WERI-Rb-1 (cell line): ENCODE measurements around the gene KRT86.
A peak's percentile ranks its signal among the peaks of the same experiment; 100 is the strongest.

Experiments
- DNase-seq: peaks from one replicate; pipeline ENCODE4 v3.0.0-alpha.2; 2020
- H3K27ac ChIP-seq: fragments of 250-450 bp; sonication (Bioruptor Pico); 2 replicates; pipeline ENCODE4 v1.5.1; 2020; ENCODE audit warnings: mild to moderate bottlenecking, moderate library complexity
- H3K27me3 ChIP-seq: fragments of 250-450 bp; sonication (Bioruptor Pico); 2 replicates; pipeline ENCODE4 v1.5.1; 2021; ENCODE audit warnings: mild to moderate bottlenecking, low read depth, moderate library complexity; ENCODE audit not compliant: insufficient read depth, severe bottlenecking
- H3K36me3 ChIP-seq: fragments of 250-450 bp; sonication (Bioruptor Pico); 2 replicates; pipeline ENCODE4 v1.5.1; 2020; ENCODE audit warnings: mild to moderate bottlenecking, moderate library complexity
- H3K4me3 ChIP-seq: 2 replicates; pipeline ENCODE4 v1.5.1; 2011; ENCODE audit warnings: low read depth, mild to moderate bottlenecking, control low read depth, low read length
- H3K9me3 ChIP-seq: fragments of 250-450 bp; sonication (Bioruptor Pico); 2 replicates; pipeline ENCODE4 v1.5.1; 2021; ENCODE audit warnings: mild to moderate bottlenecking, moderate library complexity; ENCODE audit not compliant: severe bottlenecking
- CTCF ChIP-seq: IDR thresholded peaks from 2 replicates; pipeline ENCODE4 v1.5.1; 2011; ENCODE audit warnings: low read depth, mild to moderate bottlenecking, control low read depth, inconsistent platforms, low read length

KRT86 gene

GRCh38 chr12:52246720-52247621 lies 27.5 kb upstream of the KRT86 start:
- Histone ChIP-seq H3K36me3 (no peaks in the 10 kb centered on the region), H3K4me3 (no peak overlapping the region), H3K9me3 (no peaks in the 10 kb centered on the region), H3K27me3 (no peaks in the 10 kb centered on the region), H3K27ac (peak overlapping the region; percentile 76)
- DNase-seq: peak; percentile 45
- TF ChIP-seq CTCF: no peak

- no peak for TF ChIP-seq CTCF
- Histone ChIP-seq H3K27me3 (no peaks in the 10 kb centered on the region), H3K4me3 (no peak overlapping the region), H3K27ac (peak overlapping the region; percentile 76), H3K9me3 (no peaks in the 10 kb centered on the region), H3K36me3 (no peaks in the 10 kb centered on the region)
- no peak for DNase-seq
Observed at GRCh38 chr12:52247622-52248540, 26.6 kb upstream of the KRT86 start.

GRCh38 chr12:52248541-52249461 lies 25.6 kb upstream of the KRT86 start:
- no peak for TF ChIP-seq CTCF
- Histone ChIP-seq H3K4me3 (no peak overlapping the region), H3K27me3 (no peaks in the 10 kb centered on the region), H3K9me3 (no peaks in the 10 kb centered on the region), H3K36me3 (no peaks in the 10 kb centered on the region), H3K27ac (no peak overlapping the region)
- DNase-seq: no peak

GRCh38 chr12:52249511-52250047 lies 24.9 kb upstream of the KRT86 start:
- Histone ChIP-seq H3K4me3 (no peak overlapping the region), H3K27me3 (peaks cover under 1% of the 10 kb centered on the region), H3K36me3 (no peaks in the 10 kb centered on the region), H3K27ac (no peak overlapping the region), H3K9me3 (no peaks in the 10 kb centered on the region)
- no peak for TF ChIP-seq CTCF
- DNase-seq: no peak
